T-cell (primary cell): Measurements from ENCODE around the gene MSMB. TPM values are rescaled to one million over a fixed set of nuclear protein-coding genes. Genes with fewer than 3 reads are reported as not detected.
"Not testable (repeated sequence)": the region's sequence is repeated elsewhere in the genome, so short reads cannot be mapped to it uniquely, and the experiment has no call there.

ENCODE experiments used
- ATAC-seq, 4 experiments: fragments of 200-7000 bp in 3 of 4; fragments of 150-1000 bp in 1 of 4; cut with Tn5 transposase; replicated peaks in 1 of 4; 1 replicate in 3 of 4; 2 replicates in 1 of 4; pipeline ENCODE4 v1.10.0; 2021; ENCODE audit warnings: moderate library complexity in 3 of 4, mild to moderate bottlenecking in 2 of 4, moderate number of reproducible peaks in 1 of 4
- CTCF ChIA-PET, 2 donors: fragments of 300-600 bp; sonication (Branson Sonifier 250); formaldehyde crosslinking; loops; one replicate each; lab custom pipeline; 2022; ENCODE audit warnings: antibody characterized with exemption in 2 of 2; lab: Charles Lee
- POLR2A ChIA-PET, 2 donors: fragments of 300-600 bp; sonication (Branson Sonifier 250); formaldehyde crosslinking; loops; one replicate each; lab custom pipeline; 2022; ENCODE audit warnings: antibody characterized with exemption in 2 of 2; lab: Charles Lee
- DNase-seq, 35 experiments: peaks; one replicate each; pipeline versions ENCODE4 v3.0.0 to v3.0.0-alpha.2; 2013 to 2023
- H3K27ac ChIP-seq: one replicate; pipeline ENCODE4 v1.5.1; 2013; ENCODE audit warnings: low read length
- H3K27me3 ChIP-seq, 2 experiments: replicated peaks in 1 of 2; 1 replicate in 1 of 2; 2 replicates in 1 of 2; pipeline versions ENCODE4 v1.6.1 to v1.7.0; 2013; ENCODE audit warnings: low read length in 1 of 2, mixed read lengths in 1 of 2; ENCODE audit not compliant: control insufficient read depth in 2 of 2, insufficient read depth in 2 of 2; ENCODE audit errors: extremely low read depth in 1 of 2
- H3K36me3 ChIP-seq, 2 donors: 1 replicate in 1 of 2; 2 replicates in 1 of 2; pipeline versions ENCODE4 v1.6.1 to v1.7.0; 2013; ENCODE audit warnings: low read length in 1 of 2; ENCODE audit not compliant: control insufficient read depth in 2 of 2, insufficient read depth in 1 of 2; ENCODE audit errors: extremely low read depth in 1 of 2
- H3K4me1 ChIP-seq, 2 experiments: 1 replicate in 1 of 2; 2 replicates in 1 of 2; pipeline versions ENCODE4 v1.6.1 to v1.7.0; 2013; ENCODE audit warnings: low read length in 2 of 2, mixed read lengths in 1 of 2; ENCODE audit not compliant: insufficient read depth in 2 of 2, control insufficient read depth in 1 of 2; ENCODE audit errors: extremely low read depth in 1 of 2
- H3K4me3 ChIP-seq, 2 donors: 1 replicate in 1 of 2; 2 replicates in 1 of 2; pipeline versions ENCODE4 v1.5.1 to v1.7.0; 2013; ENCODE audit warnings: mild to moderate bottlenecking in 2 of 2, low read length in 1 of 2, moderate library complexity in 1 of 2; ENCODE audit not compliant: control insufficient read depth in 1 of 2; ENCODE audit errors: extremely low read depth in 1 of 2
- H3K9me3 ChIP-seq: 2 replicates; pipeline ENCODE4 v1.7.0; 2013
- H3K27ac Mint-ChIP-seq, 2 donors: one replicate each; pipeline ENCODE4 v1.8.0; 2020 to 2021; ENCODE audit warnings: mild to moderate bottlenecking in 2 of 2, mixed read lengths in 2 of 2
- H3K27me3 Mint-ChIP-seq, 2 donors: one replicate each; pipeline ENCODE4 v1.8.0; 2021 to 2022; ENCODE audit warnings: mixed read lengths in 2 of 2
- H3K36me3 Mint-ChIP-seq: one replicate; pipeline ENCODE4 v1.8.0; 2021; ENCODE audit warnings: mixed read lengths
- H3K4me1 Mint-ChIP-seq, 3 donors: one replicate each; pipeline ENCODE4 v1.8.0; 2020 to 2022; ENCODE audit warnings: mixed read lengths in 3 of 3, mild to moderate bottlenecking in 1 of 3
- H3K4me3 Mint-ChIP-seq, 3 donors: one replicate each; pipeline ENCODE4 v1.8.0; 2020 to 2022; ENCODE audit warnings: mild to moderate bottlenecking in 3 of 3, mixed read lengths in 3 of 3, moderate library complexity in 3 of 3
- H3K9me3 Mint-ChIP-seq, 3 donors: one replicate each; pipeline ENCODE4 v1.8.0; 2020 to 2022; ENCODE audit warnings: mixed read lengths in 3 of 3
- WGBS: methylation state at CpG from one replicate; pipeline ENCODE4 v1.1.5; 2013; ENCODE audit warnings: missing lambda C conversion rate; ENCODE audit not compliant: insufficient coverage; 5-methylcytosine and 5-hydroxymethylcytosine counted together
- total RNA-seq, 35 experiments: library from RNA in 6 of 35; stranded (reverse) in 6 of 35; fragments of 120-200 nt in 1 of 35; gene quantifications; one replicate each; pipeline versions ENCODE4 v1.2.1 to v1.2.4 and lab custom pipeline; 2013 to 2026

The MSMB gene
- total RNA-seq, 5 donors from 2014 or later (not counting 1 experiment from before 2014, with no cell fraction given): not detected

DNA sequence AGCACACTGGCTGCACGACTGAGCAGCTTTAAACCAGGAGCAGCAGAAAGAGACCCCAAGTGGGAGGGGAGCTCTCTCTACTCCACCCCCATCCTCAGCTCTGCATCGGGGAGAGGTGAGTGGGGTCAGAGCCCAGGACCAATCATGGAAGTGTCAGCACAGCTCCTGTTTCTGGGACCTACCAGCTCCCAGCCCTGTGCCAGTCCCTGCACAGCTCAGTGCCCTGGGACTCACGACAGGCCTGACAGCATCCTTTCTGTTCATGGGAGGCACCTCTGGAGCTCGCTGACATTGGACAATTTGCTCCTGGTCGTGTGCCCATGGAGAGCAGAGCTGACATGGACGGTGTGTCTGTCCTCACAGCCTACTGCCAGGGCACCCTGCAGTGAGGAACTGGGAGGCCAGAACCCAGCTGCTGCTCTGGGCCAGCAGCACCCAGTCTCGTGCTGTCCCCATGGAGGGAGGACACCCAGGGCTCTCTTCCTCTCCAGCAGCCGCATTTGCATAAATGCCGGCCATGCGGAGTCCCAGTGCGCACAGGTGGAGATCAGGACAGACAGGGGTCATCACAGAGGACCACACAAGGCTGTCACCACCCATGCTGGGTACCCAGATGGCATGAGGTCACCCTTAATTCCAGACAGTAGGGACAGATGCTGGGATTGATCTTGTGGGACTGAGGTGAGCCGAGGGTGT, 45.9 kb upstream of the MSMB start:
- H3K27ac Mint-ChIP-seq: no peak overlapping the region
- peak in 3 of 35 experiments; percentile 15 to 28 (median 22) for DNase-seq
- POLR2A ChIA-PET: interaction anchor here in 1 of 2 donors (0.7 to 0.9 kb wide), 2 partner anchors 8 to 12 kb away, joined by 3 read pairs; no protein-coding TSS in a partner anchor

DNA sequence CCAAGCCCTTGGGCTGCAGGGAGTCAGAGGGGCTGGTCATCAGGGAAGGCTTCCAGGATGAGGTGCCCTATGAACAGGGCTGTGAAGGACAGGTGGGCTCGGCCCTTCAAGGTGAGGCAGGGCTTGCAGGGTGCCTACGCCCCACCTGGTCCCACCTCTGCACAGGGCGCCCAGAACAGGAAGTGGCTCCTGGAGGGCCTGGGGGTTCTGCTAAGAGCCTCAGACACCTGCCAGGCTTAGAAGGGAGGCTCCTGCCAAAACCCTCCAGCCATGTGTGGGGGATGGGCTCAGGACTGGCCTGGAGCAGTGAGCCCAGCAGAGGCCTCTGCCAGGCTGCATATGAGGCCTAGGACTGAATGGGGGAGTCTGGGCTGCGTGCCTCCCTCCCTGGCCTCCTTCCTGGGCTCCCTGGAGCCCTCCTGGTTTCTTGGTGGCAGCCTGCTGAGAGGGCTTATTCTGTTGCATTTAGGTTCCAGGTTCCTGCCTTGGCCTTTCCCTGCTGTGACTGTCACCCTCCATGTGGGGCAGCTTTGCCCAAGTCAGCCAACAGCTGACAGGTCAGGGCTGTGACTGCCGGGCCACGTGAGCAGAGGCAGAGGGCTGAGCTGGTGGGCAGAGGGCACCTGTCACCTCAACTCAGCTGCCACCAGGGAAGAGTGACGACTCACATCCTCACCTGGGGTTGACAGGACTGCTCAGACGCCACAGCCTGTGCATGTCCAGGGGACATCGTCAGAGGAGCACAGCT, 45.2 kb upstream of the MSMB start:
- no peaks in the 10 kb centered on the region for H3K36me3 ChIP-seq
- no peaks in the 10 kb centered on the region for H3K9me3 Mint-ChIP-seq
- no peaks in the 10 kb centered on the region for H3K27me3 Mint-ChIP-seq
- WGBS: 40% methylated on average over 6 of the region's 9 CpGs
- CTCF ChIA-PET: no interaction called here
- DNase-seq (peak in 4 of 35 experiments; percentile 23 to 49 (median 36)), ATAC-seq (peak; percentile 23 to 46 (median 30))
- peaks cover 0 to 9% (median 5%) of the 10 kb centered on the region in 3 donors for H3K4me1 Mint-ChIP-seq
- peak overlapping the region in 1 of 3 donors; percentile 39 for H3K4me3 Mint-ChIP-seq
- no peaks in the 10 kb centered on the region for H3K27me3 ChIP-seq
- H3K9me3 ChIP-seq: no peaks in the 10 kb centered on the region
- no peak overlapping the region for H3K27ac Mint-ChIP-seq
- POLR2A ChIA-PET: interaction anchor here in 1 of 2 donors (0.7 to 0.9 kb wide), 2 partner anchors 8 to 13 kb away, joined by 3 read pairs; no protein-coding TSS in a partner anchor
- peak overlapping the region in 1 of 2 donors; percentile 10 for H3K4me3 ChIP-seq
- peaks cover 27 to 70% of the 10 kb centered on the region in 2 experiments for H3K4me1 ChIP-seq
- peak overlapping the region; percentile 27 for H3K27ac ChIP-seq
- H3K36me3 Mint-ChIP-seq: no peaks in the 10 kb centered on the region

More for the DNA sequence above, 45.9 kb upstream of the MSMB start:
- no peaks in the 10 kb centered on the region for H3K9me3 Mint-ChIP-seq
- Histone ChIP-seq H3K27me3 (no peaks in the 10 kb centered on the region), H3K4me3 (peak overlapping the region; percentile 29 to 52), H3K4me1 (peaks cover 34 to 77% of the 10 kb centered on the region in 2 experiments), H3K27ac (peak overlapping the region; percentile 27), H3K36me3 (no peaks in the 10 kb centered on the region), H3K9me3 (no peaks in the 10 kb centered on the region)
- H3K4me3 Mint-ChIP-seq: peak overlapping the region in 1 of 3 donors; percentile 39
- no peaks in the 10 kb centered on the region for H3K27me3 Mint-ChIP-seq
- CTCF ChIA-PET: no interaction called here
- H3K36me3 Mint-ChIP-seq: no peaks in the 10 kb centered on the region
- H3K4me1 Mint-ChIP-seq: peaks cover 0 to 9% (median 5%) of the 10 kb centered on the region in 3 donors
- 28% methylated on average over 9 of the region's 12 CpGs for WGBS
- peak; percentile 2 to 20 (median 10) for ATAC-seq

DNA sequence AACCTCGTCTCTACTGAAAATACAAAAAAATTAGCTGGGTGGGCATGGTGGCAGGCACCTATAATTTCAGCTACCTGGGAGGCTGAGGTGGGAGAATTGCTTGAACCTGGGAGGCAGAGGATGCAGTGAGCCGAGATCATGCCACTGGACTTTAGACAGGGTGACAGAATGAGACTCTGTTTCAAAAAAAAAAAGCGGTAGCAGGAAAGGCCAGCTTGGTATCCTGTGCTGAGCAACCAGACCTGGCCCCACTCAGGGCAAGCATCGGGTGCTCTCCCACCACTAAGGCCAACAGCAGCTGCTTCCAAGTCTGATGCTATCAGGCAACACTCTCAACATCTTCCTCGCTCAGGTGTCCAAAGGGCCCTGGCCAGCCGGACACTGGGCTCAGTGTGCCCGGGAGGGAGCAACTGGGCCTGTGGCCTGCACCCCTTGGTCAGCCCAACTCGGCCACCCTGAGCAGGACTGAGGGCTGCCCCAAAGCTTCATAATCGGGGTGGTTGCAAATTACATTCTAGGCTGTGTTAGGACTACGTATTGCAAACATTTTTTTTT, 44.3 kb upstream of the MSMB start:
- no peak overlapping the region for H3K4me3 ChIP-seq
- 99% methylated on average over 8 of the region's 10 CpGs for WGBS
- peaks cover 21 to 61% of the 10 kb centered on the region in 2 experiments for H3K4me1 ChIP-seq
- no peaks in the 10 kb centered on the region for H3K36me3 Mint-ChIP-seq
- ChIA-PET POLR2A (interaction anchor here in 1 of 2 donors (0.6 kb wide), 1 partner anchor 141 kb away, joined by 3 read pairs; no protein-coding TSS in a partner anchor), CTCF (no interaction called here)
- H3K27ac Mint-ChIP-seq: peak overlapping the region; percentile 22 to 74
- no peak overlapping the region for H3K27ac ChIP-seq
- ATAC-seq (no peak), DNase-seq (no peak)
- peaks cover 0 to 9% (median 5%) of the 10 kb centered on the region in 3 donors for H3K4me1 Mint-ChIP-seq
- H3K36me3 ChIP-seq: no peaks in the 10 kb centered on the region
- peak overlapping the region in 1 of 3 donors; percentile 7 for H3K4me3 Mint-ChIP-seq
- no peaks in the 10 kb centered on the region for H3K9me3 ChIP-seq
- H3K27me3 Mint-ChIP-seq: no peaks in the 10 kb centered on the region
- no peaks in the 10 kb centered on the region for H3K9me3 Mint-ChIP-seq
- no peaks in the 10 kb centered on the region for H3K27me3 ChIP-seq

- DNase-seq, H3K27me3 Mint-ChIP-seq, ATAC-seq, H3K4me3 ChIP-seq, H3K9me3 ChIP-seq, POLR2A ChIA-PET, H3K27ac ChIP-seq, CTCF ChIA-PET, H3K9me3 Mint-ChIP-seq, H3K36me3 Mint-ChIP-seq, H3K4me3 Mint-ChIP-seq, H3K36me3 ChIP-seq, H3K27me3 ChIP-seq: not testable (repeated sequence)
- Mint-ChIP-seq H3K27ac (peak overlapping the region in 1 of 2 donors; percentile 11), H3K4me1 (peaks cover 0 to 11% (median 5%) of the 10 kb centered on the region in 3 donors)
- peaks cover 12 to 31% of the 10 kb centered on the region in 2 experiments for H3K4me1 ChIP-seq
- 98% methylated on average over 8 of the region's 11 CpGs for WGBS
Observed at GRCh38 chr10:46087381-46087780, 41.3 kb upstream of the MSMB start.

- no CpG with 5 or more reads among the region's 12 CpGs for WGBS
- H3K9me3 ChIP-seq: no peaks in the 10 kb centered on the region
- Mint-ChIP-seq H3K27me3 (no peaks in the 10 kb centered on the region), H3K4me3 (no peak overlapping the region), H3K27ac (no peak overlapping the region), H3K9me3 (no peaks in the 10 kb centered on the region), H3K4me1 (peaks cover 11 to 30% (median 11%) of the 10 kb centered on the region in 3 donors), H3K36me3 (no peaks in the 10 kb centered on the region)
- ATAC-seq: no peak
- peaks cover 5 to 16% of the 10 kb centered on the region in 2 experiments for H3K4me1 ChIP-seq
- POLR2A ChIA-PET: interaction anchor here in 1 of 2 donors (0.6 kb wide), 2 partner anchors 10 kb away, joined by 3 to 5 read pairs; no protein-coding TSS in a partner anchor
- DNase-seq: no peak
- no peaks in the 10 kb centered on the region for H3K36me3 ChIP-seq
- no peak overlapping the region for H3K27ac ChIP-seq
- H3K4me3 ChIP-seq: no peak overlapping the region
- CTCF ChIA-PET: interaction anchor here (0.5 to 1.3 kb wide), 3 partner anchors 7 to 768 kb away, joined by 3 read pairs; no protein-coding TSS in a partner anchor
- no peaks in the 10 kb centered on the region for H3K27me3 ChIP-seq
Observed at GRCh38 chr10:46084321-46085165, 38.5 kb upstream of the MSMB start.
